ENCODE data around the gene EFR3B. TPM values are rescaled to one million over a fixed set of nuclear protein-coding genes. Genes with fewer than 3 reads are reported as not detected.
"Not testable (repeated sequence)": the region's sequence is repeated elsewhere in the genome, so short reads cannot be mapped to it uniquely, and the experiment has no call there.

Gene EFR3B
- total RNA-seq, 1 donor from 2014 or later = 40.7 TPM

DNA sequence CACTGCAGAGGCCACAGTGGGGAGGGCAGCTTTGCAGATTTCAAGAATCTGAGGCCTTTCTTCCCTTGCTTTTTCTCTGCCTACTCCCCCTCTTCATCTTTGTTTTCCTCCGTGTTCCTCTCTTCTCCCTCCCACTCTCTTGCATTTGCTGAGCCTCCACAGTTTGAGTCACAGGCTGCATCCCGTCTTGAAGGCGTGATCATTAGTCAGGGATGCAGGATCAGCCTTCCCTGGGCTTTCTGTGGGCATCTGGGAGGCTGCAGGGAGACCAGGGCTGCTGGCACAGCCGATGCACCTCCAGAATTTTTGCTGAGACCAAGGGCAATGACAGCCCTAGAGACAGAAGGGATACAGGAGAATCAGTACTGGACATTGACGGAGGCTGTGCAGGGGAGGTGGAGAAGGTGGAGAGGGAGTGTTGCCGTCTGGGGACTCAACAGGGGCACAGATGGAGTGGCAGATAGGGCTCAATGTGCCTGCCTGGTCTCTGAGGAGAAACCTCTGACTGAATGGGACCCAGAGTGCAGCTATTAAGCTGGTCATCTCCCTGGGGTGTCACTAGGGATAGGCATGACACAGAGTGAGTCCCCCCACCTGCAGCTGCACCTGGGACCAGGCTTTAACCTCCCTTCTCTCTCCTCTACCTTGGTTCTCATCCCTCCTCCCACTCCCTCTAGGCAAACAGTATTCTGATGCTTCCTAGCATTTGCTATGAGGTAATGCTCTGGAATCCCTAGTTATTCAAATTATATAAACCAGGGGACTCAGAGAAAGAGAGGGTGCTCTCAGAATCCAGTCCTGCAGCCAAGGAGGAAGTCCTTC is 41.2 kb upstream of the EFR3B start:
- Mint-ChIP-seq H3K4me3 (no peak overlapping the region), H3K4me1 (no peaks in the 10 kb centered on the region), H3K27ac (ENCODE audit: unreplicated experiment) (no peak overlapping the region), H3K36me3 (ENCODE audit: low read depth) (no peaks in the 10 kb centered on the region), H3K9me3 (no peaks in the 10 kb centered on the region), H3K27me3 (ENCODE audit: low read depth) (peaks cover 2% of the 10 kb centered on the region)
- TF ChIP-seq, protein P1, sequence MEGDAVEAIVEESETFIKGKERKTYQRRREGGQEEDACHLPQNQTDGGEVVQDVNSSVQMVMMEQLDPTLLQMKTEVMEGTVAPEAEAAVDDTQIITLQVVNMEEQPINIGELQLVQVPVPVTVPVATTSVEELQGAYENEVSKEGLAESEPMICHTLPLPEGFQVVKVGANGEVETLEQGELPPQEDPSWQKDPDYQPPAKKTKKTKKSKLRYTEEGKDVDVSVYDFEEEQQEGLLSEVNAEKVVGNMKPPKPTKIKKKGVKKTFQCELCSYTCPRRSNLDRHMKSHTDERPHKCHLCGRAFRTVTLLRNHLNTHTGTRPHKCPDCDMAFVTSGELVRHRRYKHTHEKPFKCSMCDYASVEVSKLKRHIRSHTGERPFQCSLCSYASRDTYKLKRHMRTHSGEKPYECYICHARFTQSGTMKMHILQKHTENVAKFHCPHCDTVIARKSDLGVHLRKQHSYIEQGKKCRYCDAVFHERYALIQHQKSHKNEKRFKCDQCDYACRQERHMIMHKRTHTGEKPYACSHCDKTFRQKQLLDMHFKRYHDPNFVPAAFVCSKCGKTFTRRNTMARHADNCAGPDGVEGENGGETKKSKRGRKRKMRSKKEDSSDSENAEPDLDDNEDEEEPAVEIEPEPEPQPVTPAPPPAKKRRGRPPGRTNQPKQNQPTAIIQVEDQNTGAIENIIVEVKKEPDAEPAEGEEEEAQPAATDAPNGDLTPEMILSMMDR (conservative IDR thresholded peaks at IDR 0.05) = no peak
- no peak for DNase-seq (ENCODE audit: low read depth, low spot score)

DNA sequence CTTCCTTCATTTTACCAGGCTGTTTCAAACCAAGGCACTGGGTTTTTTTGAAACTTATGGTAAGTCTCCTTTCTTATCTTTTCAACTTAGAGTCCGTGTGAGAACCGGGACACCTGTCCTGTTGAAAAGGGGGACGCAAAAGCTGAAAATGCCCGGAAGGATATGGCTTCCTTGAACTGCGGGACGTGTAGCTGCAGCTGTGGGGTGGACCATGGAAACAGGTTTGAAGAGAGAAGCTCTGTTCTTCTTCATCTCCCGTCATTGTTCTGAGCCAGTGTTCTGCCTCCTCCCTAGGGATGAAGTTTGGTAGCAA is 40.6 kb upstream of the EFR3B start:
- Mint-ChIP-seq H3K27me3 (ENCODE audit: low read depth) (peaks cover 2% of the 10 kb centered on the region), H3K27ac (ENCODE audit: unreplicated experiment) (no peak overlapping the region), H3K9me3 (no peaks in the 10 kb centered on the region), H3K4me1 (no peaks in the 10 kb centered on the region), H3K36me3 (ENCODE audit: low read depth) (no peaks in the 10 kb centered on the region), H3K4me3 (no peak overlapping the region)
- TF ChIP-seq, protein P1 (conservative IDR thresholded peaks at IDR 0.05) = no peak
- no peak for DNase-seq (ENCODE audit: low read depth, low spot score)

DNA sequence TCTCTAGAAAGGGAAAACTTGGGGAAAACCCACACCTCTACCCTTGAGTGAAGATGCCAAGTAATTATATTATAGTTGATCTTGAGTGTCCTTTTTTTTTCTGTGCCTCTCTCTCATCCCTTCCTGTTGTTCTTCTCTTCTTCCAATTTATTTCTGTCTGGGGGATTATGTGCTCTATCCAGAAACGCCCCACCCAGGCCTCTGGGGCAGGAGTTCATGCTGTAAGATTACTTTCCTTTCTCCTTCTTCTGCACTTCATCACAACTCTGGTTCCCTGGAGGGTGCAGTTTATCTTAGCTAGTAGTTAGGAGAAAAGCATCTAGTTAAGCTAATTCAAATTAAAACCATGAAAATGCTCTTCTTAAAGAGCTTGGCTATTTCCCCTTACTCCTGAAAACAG is 39.8 kb upstream of the EFR3B start:
- no peak for DNase-seq (ENCODE audit: low read depth, low spot score)
- TF ChIP-seq, protein P1 (conservative IDR thresholded peaks at IDR 0.05) = no peak
- Mint-ChIP-seq H3K27ac (ENCODE audit: unreplicated experiment) (no peak overlapping the region), H3K36me3 (ENCODE audit: low read depth) (no peaks in the 10 kb centered on the region), H3K27me3 (ENCODE audit: low read depth) (peaks cover 2% of the 10 kb centered on the region), H3K4me3 (no peak overlapping the region), H3K9me3 (no peaks in the 10 kb centered on the region), H3K4me1 (no peaks in the 10 kb centered on the region)

DNA sequence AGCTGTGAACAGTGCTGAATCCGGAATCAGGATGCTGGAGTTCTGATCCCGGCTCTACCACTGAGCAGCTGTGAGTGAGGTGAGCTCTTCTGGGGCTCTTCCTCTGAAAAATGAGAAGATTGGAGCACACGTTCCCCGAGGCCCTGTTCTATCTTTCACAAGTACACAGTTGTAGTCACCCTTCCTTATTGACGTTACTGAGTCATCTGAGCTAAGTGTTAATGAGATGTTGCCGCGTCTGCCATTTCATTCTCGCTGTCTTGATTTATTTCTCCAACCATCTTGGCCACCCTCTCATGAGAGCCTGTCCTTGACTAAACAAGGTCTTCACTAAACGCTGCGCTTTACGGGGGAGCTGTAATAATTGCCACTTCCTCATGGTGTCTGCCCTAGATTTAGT is 31.9 kb upstream of the EFR3B start:
- Mint-ChIP-seq H3K9me3 (no peaks in the 10 kb centered on the region), H3K36me3 (ENCODE audit: low read depth) (no peaks in the 10 kb centered on the region), H3K27me3 (ENCODE audit: low read depth) (no peaks in the 10 kb centered on the region), H3K4me3 (no peak overlapping the region), H3K4me1 (no peaks in the 10 kb centered on the region), H3K27ac (ENCODE audit: unreplicated experiment) (no peak overlapping the region)
- TF ChIP-seq, protein P1 (conservative IDR thresholded peaks at IDR 0.05) = no peak
- no peak for DNase-seq (ENCODE audit: low read depth, low spot score)

DNA sequence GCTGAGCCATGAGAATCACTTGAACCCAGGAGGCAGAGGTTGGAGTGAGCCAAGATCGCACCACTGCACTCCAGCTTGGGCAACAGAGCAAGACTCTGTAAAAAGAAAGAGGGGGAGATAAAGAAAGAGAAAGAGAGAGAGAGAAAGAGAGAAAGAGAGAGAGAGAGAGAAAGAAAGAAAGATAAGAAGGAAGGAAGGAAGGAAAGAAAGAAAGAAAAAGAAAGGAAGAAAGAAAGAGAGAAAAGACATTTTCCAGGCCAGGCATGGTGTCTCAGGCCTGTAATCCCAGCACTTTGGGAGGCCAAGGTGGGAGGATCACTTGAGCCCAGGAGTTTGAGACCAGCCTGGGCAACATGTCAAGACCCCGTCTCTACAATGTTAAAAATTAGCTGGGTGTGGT is 30.5 kb upstream of the EFR3B start:
- not testable (repeated sequence) for H3K27ac Mint-ChIP-seq (ENCODE audit: unreplicated experiment); H3K9me3 Mint-ChIP-seq

DNA sequence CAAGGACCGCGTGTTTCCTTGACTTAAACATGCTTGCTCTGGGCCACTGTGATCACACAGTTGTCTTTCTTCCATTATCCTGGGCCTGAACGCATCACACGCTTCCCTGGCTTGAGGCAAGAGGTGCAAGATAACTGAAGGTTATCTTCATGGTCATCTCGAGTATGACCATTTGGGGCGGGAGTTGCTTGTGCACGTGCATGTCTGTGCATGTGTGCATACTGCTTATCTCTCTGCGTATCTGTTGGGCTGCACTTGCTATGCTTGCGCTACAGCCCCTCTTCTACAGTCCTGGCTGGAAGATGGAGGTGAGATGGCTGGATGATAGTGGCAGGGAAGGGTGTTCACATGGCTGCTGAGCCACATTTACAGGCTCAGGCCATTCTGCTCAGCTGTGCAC is 27.2 kb upstream of the EFR3B start:
- TF ChIP-seq, protein P1 (conservative IDR thresholded peaks at IDR 0.05) = no peak
- H3K36me3 Mint-ChIP-seq (ENCODE audit: low read depth) = no peaks in the 10 kb centered on the region
- H3K27me3 Mint-ChIP-seq (ENCODE audit: low read depth) = no peaks in the 10 kb centered on the region
- H3K4me1 Mint-ChIP-seq = no peaks in the 10 kb centered on the region
- H3K9me3 Mint-ChIP-seq = no peaks in the 10 kb centered on the region
- H3K27ac Mint-ChIP-seq (ENCODE audit: unreplicated experiment) = no peak overlapping the region
- no peak for DNase-seq (ENCODE audit: low read depth, low spot score)
- no peak overlapping the region for H3K4me3 Mint-ChIP-seq

More for the DNA sequence above, 30.5 kb upstream of the EFR3B start:
- DNase-seq (ENCODE audit: low read depth, low spot score); H3K4me3 Mint-ChIP-seq; H3K4me1 Mint-ChIP-seq; H3K36me3 Mint-ChIP-seq (ENCODE audit: low read depth); H3K27me3 Mint-ChIP-seq (ENCODE audit: low read depth): not testable (repeated sequence)

All from neural crest cell (in vitro differentiated cells).